ENCODE data around the gene SPG7.

Gene SPG7

DNA sequence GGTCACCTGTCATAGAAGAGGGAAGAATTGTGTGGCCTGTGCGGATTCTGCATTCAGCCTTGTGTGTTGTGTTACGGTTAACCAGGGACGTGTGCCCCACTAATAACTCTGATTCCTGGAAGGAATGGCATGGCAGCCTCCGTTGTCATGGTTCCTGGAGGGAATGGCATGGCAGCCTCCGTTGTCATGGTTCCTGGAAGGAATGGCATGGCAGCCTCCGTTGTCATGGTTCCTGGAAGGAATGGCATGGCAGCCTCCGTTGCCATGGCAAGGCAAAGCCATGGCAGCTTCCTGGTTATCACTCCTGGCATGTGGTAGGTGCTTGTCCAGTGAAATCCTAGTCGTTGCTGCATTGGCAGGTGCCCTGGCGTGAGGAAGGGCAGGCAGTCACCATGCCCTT, 8.9 kb downstream of the SPG7 start:
- DNase-seq (ENCODE audit: low read depth in 2 of 2) = no peak

- DNase-seq (ENCODE audit: low read depth in 2 of 2) = no peak
These were observed 11.7 kb downstream of the SPG7 start for GRCh38 chr16:89519881-89520280.

- DNase-seq (ENCODE audit: low read depth in 2 of 2) = no peak
These were observed 14.1 kb downstream of the SPG7 start for GRCh38 chr16:89522287-89522686.

DNA sequence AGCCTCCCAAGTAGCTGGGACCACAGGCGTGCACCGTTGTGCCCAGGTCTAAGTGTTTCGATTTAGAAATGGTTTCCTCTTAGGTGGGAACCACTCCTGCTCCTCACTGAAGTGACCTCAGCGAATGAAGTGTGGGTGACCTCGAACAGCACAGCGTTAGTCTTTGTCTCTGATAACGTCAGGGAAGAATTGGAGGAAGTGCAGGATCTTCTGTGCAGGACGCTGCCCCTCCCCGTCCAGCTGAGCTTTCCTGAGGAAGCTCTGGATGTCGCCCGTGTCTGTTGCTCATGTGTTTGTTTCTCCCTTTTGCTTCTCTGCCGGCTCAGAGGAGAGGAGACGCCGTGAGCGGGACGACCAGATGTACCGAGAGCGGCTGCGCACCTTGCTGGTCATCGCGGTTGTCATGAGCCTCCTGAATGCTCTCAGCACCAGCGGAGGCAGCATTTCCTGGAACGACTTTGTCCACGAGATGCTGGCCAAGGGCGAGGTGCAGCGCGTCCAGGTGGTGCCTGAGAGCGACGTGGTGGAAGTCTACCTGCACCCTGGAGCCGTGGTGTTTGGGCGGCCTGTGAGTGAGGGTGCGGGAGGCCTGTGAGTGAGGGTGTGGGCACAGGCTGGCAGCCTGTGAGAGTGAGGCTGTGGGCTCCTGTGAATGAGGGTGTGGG, 15.6 kb downstream of the SPG7 start:
- DNase-seq (ENCODE audit: low read depth in 2 of 2) = no peak

DNA sequence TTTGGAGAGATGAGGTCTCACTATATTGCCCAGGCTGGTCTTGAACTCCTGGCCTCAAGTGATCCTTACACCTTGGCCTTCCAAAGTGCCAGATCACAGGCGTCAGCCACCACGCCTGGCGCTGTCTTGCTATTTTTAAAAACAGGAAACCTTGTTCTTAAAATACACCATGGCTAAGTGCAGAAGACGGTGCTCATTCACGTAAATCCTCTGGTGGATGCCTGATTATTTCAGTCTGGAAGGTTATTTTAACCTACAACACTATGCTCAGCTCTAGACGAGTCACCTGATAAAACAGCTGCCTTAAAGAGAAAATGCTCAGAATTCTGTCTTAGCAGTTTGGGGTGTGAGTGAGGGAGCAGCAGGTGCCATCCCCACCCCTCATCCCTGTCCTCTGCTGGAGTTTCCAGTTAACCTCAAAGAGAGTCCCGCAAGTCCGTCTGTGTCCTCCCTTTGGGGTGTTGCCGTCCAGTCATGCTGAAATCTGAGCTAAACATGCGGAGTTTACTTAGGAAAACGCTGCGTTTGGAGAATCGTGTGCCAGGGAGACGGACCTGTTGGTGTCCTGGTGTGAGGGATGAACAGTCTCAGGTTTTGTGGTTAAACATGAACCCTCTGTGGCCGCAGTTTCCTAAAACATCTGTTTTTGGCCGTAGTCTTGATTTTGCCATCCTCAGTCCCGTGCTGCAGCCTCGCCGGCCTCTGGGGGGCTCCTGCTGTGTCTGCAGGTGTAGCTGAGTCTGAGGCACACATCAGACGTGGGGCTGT, 17.1 kb downstream of the SPG7 start:
- no peak for DNase-seq (ENCODE audit: low read depth in 2 of 2)

- DNase-seq (ENCODE audit: low read depth in 2 of 2) = no peak
These were observed 20.9 kb downstream of the SPG7 start for GRCh38 chr16:89529097-89529496.

- DNase-seq (ENCODE audit: low read depth in 2 of 2) = no peak
These were observed 22.5 kb downstream of the SPG7 start for GRCh38 chr16:89530401-89531381.

- no peak for DNase-seq (ENCODE audit: low read depth in 2 of 2)
These were observed 23.8 kb downstream of the SPG7 start for GRCh38 chr16:89531821-89532526.

GRCh38 chr16:89534252-89534756, 26.1 kb downstream of the SPG7 start:
- DNase-seq (ENCODE audit: low read depth in 2 of 2) = no peak

- DNase-seq (ENCODE audit: low read depth in 2 of 2) = no peak
These were observed 28.2 kb downstream of the SPG7 start for GRCh38 chr16:89536371-89536770.

DNA sequence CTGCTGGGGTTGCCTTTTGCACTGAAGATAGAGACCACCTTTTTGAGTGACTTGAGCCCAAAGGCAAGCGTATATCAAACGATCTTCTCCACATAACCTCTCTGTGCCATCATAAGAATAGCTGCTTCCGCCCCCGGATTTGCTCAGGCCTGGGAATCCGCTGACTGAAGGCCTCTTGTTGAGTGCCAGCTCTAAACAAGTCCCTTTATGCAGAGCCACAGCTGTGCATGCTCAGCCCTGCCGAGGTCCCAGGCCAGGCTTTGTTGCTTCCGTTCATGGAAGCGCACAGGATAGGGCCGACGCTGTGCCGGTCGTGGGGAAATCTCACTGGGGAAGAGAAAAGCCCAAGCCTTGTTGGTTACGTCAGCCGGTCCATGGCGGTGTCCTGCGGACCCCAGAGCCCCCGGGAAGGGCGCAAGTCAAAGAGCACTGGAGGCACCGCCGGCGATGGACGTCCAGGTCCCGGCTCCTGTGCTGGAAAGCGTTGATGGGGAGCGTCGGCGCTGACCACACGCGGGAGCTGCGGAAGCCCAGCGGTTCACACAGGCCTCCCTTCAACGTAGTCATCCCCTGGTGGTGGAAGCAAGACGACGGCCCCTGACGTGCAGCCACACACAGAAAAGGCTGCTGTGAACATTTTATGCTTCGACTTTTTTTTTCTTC, 28.8 kb downstream of the SPG7 start:
- no peak for DNase-seq (ENCODE audit: low read depth in 2 of 2)

DNA sequence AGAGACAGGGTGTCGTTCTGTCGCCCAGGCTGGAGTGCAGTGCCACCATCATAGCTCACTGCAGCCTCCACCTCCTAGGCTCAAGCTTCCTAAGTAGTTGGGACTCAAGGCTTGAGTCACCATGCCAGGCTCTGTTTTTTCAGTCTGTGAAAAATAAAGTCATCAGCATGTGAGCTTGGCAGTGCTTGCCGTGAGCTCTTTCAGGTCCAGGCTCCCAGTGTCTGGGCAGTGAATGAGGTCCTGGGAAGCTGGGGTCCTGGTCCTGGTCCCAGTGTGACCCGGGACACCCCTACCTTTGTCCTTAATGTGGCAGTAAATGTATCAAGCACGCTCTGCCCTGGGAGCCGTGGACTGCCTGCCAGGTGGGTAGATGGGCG, 29.3 kb downstream of the SPG7 start:
- no peak for DNase-seq (ENCODE audit: low read depth in 2 of 2)

GRCh38 chr16:89538286-89538685, 30.1 kb downstream of the SPG7 start:
- no peak for DNase-seq (ENCODE audit: low read depth in 2 of 2)

DNA sequence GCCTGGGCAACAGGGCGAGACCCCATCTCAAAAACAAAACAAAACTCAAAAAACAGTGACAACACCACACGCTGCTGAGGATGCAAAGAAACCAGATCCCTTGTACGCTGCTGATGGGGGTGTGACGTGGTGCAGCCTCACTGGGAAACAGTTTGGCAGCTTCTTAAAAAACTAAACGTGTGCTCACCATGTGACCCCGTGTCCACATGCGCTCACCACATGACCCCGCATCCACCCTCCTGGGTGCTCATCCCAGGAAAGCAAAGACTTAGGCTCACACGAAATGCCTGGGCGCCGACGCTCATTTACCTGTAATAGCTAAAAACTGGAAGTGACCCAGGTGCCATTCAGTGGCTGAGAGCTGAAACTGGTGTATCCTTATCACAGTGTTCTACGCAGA, 32.4 kb downstream of the SPG7 start:
- DNase-seq (ENCODE audit: low read depth in 2 of 2) = no peak

DNA sequence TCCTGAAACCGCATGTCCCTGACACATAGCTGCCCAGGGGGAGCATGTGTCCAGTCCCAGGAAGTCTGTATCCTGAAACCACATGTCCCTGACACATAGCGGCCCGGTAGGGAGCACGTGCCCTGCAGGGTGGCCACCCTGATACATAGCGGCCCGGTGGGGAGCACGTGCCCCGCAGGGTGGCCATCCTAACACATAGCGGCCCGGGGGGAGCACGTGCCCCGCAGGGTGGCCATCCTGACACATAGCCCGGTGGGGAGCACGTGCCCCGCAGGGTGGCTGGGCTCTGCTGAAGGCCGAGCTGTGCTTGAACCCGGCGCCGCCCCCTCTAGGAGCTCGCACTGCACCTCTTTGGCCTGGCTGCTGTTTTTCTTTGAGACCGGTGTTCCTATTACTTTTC, 33.6 kb downstream of the SPG7 start:
- DNase-seq (ENCODE audit: low read depth in 2 of 2) = no peak

DNA sequence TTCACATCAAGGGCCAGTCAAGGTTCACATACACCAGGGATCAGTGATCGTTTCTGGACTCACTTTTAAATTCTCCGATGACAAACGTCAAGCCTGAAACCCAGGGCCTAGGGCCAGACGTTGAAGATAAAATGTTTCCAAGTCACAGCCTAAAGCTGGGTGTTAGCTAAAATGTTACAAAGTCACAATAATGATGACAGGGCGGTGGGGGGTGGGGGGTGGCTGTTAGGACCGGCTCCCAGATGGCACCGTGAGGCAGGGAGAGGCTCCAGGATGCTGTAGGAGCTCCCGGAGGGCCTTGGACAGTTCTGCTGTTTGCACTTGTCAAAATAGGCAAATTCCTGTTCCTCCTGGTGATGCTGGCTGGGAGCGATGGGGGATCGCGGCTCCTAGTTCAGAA, 35.9 kb downstream of the SPG7 start:
- no peak for DNase-seq (ENCODE audit: low read depth in 2 of 2)

- DNase-seq (ENCODE audit: low read depth in 2 of 2) = no peak
These were observed 36.5 kb downstream of the SPG7 start for GRCh38 chr16:89544713-89545043.

DNA sequence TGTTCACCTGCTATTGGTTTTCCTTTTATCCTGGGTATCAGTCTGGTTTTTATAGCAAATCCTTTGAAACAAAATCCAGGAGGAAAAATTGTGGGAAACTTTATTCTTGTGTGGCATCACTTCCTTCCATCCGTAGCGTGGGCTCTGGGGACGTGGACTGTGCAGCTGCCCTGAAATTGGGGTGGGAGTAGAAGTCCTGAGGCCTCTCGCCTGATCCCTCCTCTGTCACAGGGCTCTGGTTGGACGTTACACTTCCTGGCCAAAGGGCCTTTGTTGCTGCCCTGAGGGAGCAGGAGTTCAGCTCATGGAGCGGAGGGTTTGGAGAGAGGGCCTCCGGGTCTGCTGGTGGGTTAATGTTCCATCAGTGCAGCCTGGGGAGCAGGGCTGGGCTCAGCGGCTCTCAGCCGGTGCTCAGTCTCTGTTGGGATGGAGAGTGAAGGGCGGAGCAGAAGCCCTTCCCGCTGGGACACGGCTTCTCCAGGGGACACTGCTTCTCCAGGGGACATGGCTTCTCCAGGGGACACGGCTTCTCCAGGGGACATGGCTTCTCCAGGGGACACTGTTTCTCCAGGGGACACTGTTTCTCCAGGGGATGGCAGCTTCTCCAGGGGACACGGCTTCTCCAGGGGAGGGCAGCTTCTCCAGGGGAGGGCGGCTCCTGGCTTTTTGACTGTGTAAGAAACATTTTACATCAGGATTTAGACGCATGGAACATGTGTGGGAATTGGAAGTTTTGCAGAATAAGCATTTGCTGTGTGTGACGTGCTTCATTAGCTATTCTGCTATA, 37.0 kb downstream of the SPG7 start:
- no peak for DNase-seq (ENCODE audit: low read depth in 2 of 2)

- DNase-seq (ENCODE audit: low read depth in 2 of 2) = no peak
These were observed 37.8 kb downstream of the SPG7 start for GRCh38 chr16:89545831-89546574.

GRCh38 chr16:89546781-89547180, 38.6 kb downstream of the SPG7 start:
- DNase-seq (ENCODE audit: low read depth in 2 of 2) = no peak

Data from stimulated activated CD8-positive, alpha-beta memory T cell treated with anti-CD3 and anti-CD28 coated beads, Interleukin-2, amount 100 ng/mL, for 1 hour (primary cell).